Measurements from ENCODE around the gene EXD3. TPM values are rescaled to one million over a fixed set of nuclear protein-coding genes. Genes with fewer than 3 reads are reported as not detected.

Gene EXD3
- polyA plus RNA-seq, 1 of the 3 experiments (the other 2 are of a cell fraction) = 11.5 TPM

GRCh38 chr9:137298401-137299202, 124.4 kb downstream of the EXD3 start:
- TF ChIP-seq GATA2 (CRISPR knock-in tag; IDR thresholded peaks at IDR 0.05) (no peak), USF1 (IDR thresholded peaks at IDR 0.05; ENCODE audit: borderline replicate concordance, low read depth) (no peak), POLR2AphosphoS5 (IDR thresholded peaks at IDR 0.05; ENCODE audit: low read depth, low read length) (no peak)
- ChIA-PET CTCF (interaction anchor here (1.3 to 2.1 kb wide), 2 partner anchors 62 to 145 kb away, joined by 3 to 7 read pairs; no protein-coding TSS in a partner anchor), POLR2A (no interaction called here)
- peaks cover 0 to 32% of the 10 kb centered on the region in 2 experiments; a peak in 2 of 4 replicates for H3K4me1 ChIP-seq (ENCODE audit: control insufficient read depth in 1 of 2, insufficient read depth in 2 of 2, low read depth in 1 of 2, low read length in 1 of 2)
- no peak overlapping the region for H3K4me3 ChIP-seq (ENCODE audit: low read depth in 2 of 2, low read length in 1 of 2)
- H3K4me2 ChIP-seq = no peak overlapping the region
- H2AFZ ChIP-seq (ENCODE audit: low read depth) = no peak overlapping the region
- no peaks in the 10 kb centered on the region for H4K20me1 ChIP-seq (ENCODE audit: insufficient read depth)
- H3K27ac ChIP-seq (ENCODE audit: low read depth in 2 of 2, low read length in 1 of 2) = no peak overlapping the region
- no peaks in the 10 kb centered on the region for H3K9me3 ChIP-seq
- H3K9ac ChIP-seq = no peak overlapping the region
- H3K79me2 ChIP-seq (ENCODE audit: insufficient read depth) = no peaks in the 10 kb centered on the region
- WGBS (ENCODE audit: low lambda C conversion rate) = 86% methylated on average over 17 of the region's 24 CpGs
- peaks cover 4% of the 10 kb centered on the region for H3F3A ChIP-seq (replicated peaks; ENCODE audit: insufficient read depth)
- H3K36me3 ChIP-seq (replicated peaks in 1 of 2; ENCODE audit: control insufficient read depth in 1 of 2, insufficient read depth in 2 of 2, low read length in 1 of 2) = no peaks in the 10 kb centered on the region
- no peaks in the 10 kb centered on the region for H3K27me3 ChIP-seq (ENCODE audit: insufficient read depth)
- no peak for DNase-seq
- H3K9me2 ChIP-seq = no peaks in the 10 kb centered on the region

- CTCF ChIA-PET = interaction anchor here (1.3 to 2.1 kb wide), 3 partner anchors 61 to 148 kb away, joined by 3 to 7 read pairs (median 5); no protein-coding TSS in a partner anchor
These were observed 125.0 kb downstream of the EXD3 start for GRCh38 chr9:137297966-137298365.

More at GRCh38 chr9:137297966-137298365, 125.0 kb downstream of the EXD3 start:
- Histone ChIP-seq H4K20me1 (ENCODE audit: insufficient read depth) (no peaks in the 10 kb centered on the region), H3K9me3 (no peaks in the 10 kb centered on the region), H3K27ac (ENCODE audit: low read depth in 2 of 2, low read length in 1 of 2) (no peak overlapping the region; a peak in 1 of 4 replicates), H3K9ac (no peak overlapping the region), H3K4me2 (no peak overlapping the region), H3K79me2 (ENCODE audit: insufficient read depth) (no peaks in the 10 kb centered on the region), H3K9me2 (no peaks in the 10 kb centered on the region), H2AFZ (ENCODE audit: low read depth) (no peak overlapping the region), H3K36me3 (replicated peaks in 1 of 2; ENCODE audit: control insufficient read depth in 1 of 2, insufficient read depth in 2 of 2, low read length in 1 of 2) (no peaks in the 10 kb centered on the region), H3K27me3 (ENCODE audit: insufficient read depth) (no peaks in the 10 kb centered on the region), H3K4me3 (ENCODE audit: low read depth in 2 of 2, low read length in 1 of 2) (no peak overlapping the region), H3K4me1 (ENCODE audit: control insufficient read depth in 1 of 2, insufficient read depth in 2 of 2, low read depth in 1 of 2, low read length in 1 of 2) (peaks cover 0 to 31% of the 10 kb centered on the region in 2 experiments; a peak in 2 of 4 replicates), H3F3A (replicated peaks; ENCODE audit: insufficient read depth) (peaks cover 4% of the 10 kb centered on the region)
- DNase-seq = no peak
- WGBS (ENCODE audit: low lambda C conversion rate) = 95% methylated on average over 3 of the region's 7 CpGs
- POLR2A ChIA-PET = no interaction called here
- TF ChIP-seq USF1 (IDR thresholded peaks at IDR 0.05; ENCODE audit: borderline replicate concordance, low read depth) (no peak), MXI1 (IDR thresholded peaks at IDR 0.05; ENCODE audit: low read depth, low read length) (no peak), JUND (IDR thresholded peaks at IDR 0.05) (no peak), TAF1 (IDR thresholded peaks at IDR 0.05; ENCODE audit: borderline replicate concordance, low read depth, low read length) (no peak), MAX (IDR thresholded peaks at IDR 0.05; ENCODE audit: low read depth) (no peak), SMC3 (IDR thresholded peaks at IDR 0.05; ENCODE audit: low read depth, low read length) (no peak), IRF3 (IDR thresholded peaks at IDR 0.05; ENCODE audit: low read depth, low read length) (no peak), TCF12 (IDR thresholded peaks at IDR 0.05) (no peak), GABPA (IDR thresholded peaks at IDR 0.05; ENCODE audit: low read depth) (no peak), FOXM1 (IDR thresholded peaks at IDR 0.05; ENCODE audit: low read depth) (no peak)

All from SK-N-SH (cell line).